BE2C (cell line): ENCODE measurements around the gene MMP25.

Experiments used
- DNase-seq: peaks from one replicate; pipeline ENCODE4 v3.0.0-alpha.2; 2020
- H3K27me3 ChIP-seq: fragments of 250-450 bp; sonication (Bioruptor Pico); 2 replicates; pipeline ENCODE4 v1.5.1; 2020; ENCODE audit warnings: mild to moderate bottlenecking
- H3K36me3 ChIP-seq: fragments of 250-450 bp; sonication (Bioruptor Pico); 2 replicates; pipeline ENCODE4 v1.5.1; 2020; ENCODE audit warnings: mild to moderate bottlenecking
- H3K4me1 ChIP-seq: fragments of 250-450 bp; sonication (Bioruptor Pico); 2 replicates; pipeline ENCODE4 v1.5.1; 2020
- H3K4me3 ChIP-seq: 2 replicates; pipeline ENCODE4 v1.5.1; 2011; ENCODE audit warnings: low read depth, low read length
- H3K9me3 ChIP-seq: fragments of 250-450 bp; sonication (Bioruptor Pico); 2 replicates; pipeline ENCODE4 v1.5.1; 2020
- TF ChIP-seq, protein P1 (sequence below): IDR thresholded peaks from 2 replicates; pipeline ENCODE4 v1.5.1; 2012; ENCODE audit warnings: mild to moderate bottlenecking, low read depth, low read length

The MMP25 gene

DNA sequence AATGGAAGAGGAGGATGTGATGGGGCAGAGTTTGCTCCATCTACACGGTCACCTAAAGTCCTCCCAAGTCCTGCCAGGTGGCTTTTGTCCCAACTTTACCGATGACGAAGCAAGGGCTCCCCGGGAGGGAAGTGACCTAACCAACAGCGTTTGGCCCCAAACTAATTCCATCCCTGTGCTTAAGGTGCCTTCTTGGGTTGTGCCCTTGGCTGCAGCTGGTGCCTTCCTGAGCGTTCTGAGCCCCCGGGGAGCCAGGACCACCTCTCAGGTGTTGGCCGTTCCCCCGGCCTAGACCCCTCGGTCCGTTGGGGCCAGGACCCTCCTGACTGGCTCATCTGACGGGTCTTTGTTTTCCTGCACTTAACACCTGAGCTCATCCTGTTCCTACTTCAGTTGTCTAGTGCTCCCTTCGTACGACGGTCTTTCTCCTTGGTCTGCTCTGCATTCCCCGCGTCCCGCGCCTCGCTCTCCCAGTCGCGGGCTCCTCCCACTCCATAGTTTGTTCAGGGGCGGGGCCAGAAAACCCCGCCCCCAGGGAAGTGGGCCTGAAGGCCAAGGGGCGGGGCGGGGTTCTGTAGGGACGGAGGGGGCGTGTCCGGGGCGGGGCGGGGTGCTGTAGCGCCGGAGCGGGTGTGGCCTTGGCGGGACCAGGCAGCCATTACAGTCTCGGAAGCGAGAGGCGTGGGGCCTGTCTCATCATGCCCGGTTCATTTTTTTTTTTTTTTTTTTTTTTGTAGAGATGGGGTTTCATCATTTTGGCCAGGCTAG is 53.6 kb downstream of the MMP25 start:
- no peak overlapping the region for H3K4me3 ChIP-seq
- peak; percentile 96 for DNase-seq

DNA sequence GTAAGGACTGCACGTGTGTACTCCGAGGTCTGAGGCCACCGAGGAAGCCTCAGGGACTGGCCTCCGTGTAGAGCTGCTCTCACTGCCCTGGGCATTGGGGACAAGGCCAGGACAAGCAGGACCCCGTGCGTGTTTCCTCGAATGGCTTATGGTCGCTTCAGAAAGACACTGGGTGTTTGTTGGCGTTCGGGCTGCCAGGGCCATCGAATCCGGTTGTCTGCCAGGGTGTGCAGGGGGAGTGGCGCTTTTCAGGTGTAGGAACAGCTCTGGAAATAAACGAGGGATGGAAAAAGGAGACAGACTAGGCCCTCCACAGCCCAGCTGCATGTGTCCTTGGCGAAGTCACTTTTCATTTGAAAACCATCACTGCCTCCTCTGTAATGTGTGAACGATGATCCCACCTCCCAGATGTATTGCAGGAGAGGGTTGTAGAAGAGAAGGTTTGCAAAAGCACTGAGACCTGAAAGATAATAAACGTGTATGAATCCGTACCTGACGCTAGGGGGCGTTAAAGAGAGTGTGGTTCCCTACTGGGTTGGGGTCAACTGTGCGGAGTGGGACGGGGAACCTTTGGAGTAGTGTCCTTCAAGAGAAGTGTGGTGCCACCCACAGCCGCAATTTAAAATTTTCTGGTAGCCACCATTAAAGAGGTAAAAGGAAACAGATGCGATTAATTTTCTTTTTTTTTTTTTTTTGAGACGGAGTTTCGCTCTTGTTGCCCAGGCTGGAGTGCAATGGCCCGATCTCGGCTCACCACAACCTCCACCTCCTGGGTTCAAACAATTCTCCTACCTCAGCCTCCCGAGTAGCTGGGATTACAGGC is 54.9 kb downstream of the MMP25 start:
- Histone ChIP-seq H3K4me1 (peaks cover 3% of the 10 kb centered on the region; the same call in 1 of the 2 replicates), H3K27me3 (no peaks in the 10 kb centered on the region), H3K9me3 (no peaks in the 10 kb centered on the region), H3K4me3 (no peak overlapping the region), H3K36me3 (no peaks in the 10 kb centered on the region)
- TF ChIP-seq, protein P1, sequence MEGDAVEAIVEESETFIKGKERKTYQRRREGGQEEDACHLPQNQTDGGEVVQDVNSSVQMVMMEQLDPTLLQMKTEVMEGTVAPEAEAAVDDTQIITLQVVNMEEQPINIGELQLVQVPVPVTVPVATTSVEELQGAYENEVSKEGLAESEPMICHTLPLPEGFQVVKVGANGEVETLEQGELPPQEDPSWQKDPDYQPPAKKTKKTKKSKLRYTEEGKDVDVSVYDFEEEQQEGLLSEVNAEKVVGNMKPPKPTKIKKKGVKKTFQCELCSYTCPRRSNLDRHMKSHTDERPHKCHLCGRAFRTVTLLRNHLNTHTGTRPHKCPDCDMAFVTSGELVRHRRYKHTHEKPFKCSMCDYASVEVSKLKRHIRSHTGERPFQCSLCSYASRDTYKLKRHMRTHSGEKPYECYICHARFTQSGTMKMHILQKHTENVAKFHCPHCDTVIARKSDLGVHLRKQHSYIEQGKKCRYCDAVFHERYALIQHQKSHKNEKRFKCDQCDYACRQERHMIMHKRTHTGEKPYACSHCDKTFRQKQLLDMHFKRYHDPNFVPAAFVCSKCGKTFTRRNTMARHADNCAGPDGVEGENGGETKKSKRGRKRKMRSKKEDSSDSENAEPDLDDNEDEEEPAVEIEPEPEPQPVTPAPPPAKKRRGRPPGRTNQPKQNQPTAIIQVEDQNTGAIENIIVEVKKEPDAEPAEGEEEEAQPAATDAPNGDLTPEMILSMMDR: peak; percentile 75
- peak; percentile 46 for DNase-seq

More for the DNA sequence above, 53.6 kb downstream of the MMP25 start:
- TF ChIP-seq, protein P1: no peak
- H3K9me3 ChIP-seq: no peaks in the 10 kb centered on the region
- peaks cover 3% of the 10 kb centered on the region; the same call in 1 of the 2 replicates for H3K4me1 ChIP-seq
- H3K27me3 ChIP-seq: no peaks in the 10 kb centered on the region; the same call in 1 of the 2 replicates
- no peaks in the 10 kb centered on the region for H3K36me3 ChIP-seq

DNA sequence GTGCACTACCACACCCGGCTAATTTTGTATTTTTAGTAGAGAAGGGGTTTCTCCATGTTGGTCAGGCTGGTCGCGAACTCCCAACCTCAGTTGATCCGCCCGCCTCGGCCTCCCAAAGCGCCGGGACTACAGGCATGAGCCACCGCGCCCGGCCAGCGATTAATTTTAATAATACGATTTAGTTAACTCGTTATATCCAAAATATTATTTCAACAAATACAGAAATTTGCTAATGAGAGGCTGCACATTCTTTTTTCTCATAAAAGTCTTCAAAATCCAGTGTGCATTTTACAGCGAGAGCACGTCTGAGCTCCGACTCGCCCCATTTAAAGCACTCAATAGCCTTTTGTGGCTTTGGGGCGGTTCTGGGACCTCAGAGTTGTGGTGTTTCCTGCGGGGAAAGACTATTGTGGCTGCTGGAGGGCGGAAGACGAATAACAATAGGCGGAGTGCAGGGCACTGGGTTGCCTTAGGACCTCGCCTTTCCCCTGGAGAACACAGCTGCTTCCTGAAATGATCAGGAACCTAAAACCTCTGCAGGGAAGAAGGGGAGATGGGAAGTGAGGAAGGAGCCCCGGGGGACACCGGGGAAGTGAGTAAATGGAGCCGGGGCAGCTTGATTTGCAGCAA is 55.6 kb downstream of the MMP25 start:
- DNase-seq: no peak

DNA sequence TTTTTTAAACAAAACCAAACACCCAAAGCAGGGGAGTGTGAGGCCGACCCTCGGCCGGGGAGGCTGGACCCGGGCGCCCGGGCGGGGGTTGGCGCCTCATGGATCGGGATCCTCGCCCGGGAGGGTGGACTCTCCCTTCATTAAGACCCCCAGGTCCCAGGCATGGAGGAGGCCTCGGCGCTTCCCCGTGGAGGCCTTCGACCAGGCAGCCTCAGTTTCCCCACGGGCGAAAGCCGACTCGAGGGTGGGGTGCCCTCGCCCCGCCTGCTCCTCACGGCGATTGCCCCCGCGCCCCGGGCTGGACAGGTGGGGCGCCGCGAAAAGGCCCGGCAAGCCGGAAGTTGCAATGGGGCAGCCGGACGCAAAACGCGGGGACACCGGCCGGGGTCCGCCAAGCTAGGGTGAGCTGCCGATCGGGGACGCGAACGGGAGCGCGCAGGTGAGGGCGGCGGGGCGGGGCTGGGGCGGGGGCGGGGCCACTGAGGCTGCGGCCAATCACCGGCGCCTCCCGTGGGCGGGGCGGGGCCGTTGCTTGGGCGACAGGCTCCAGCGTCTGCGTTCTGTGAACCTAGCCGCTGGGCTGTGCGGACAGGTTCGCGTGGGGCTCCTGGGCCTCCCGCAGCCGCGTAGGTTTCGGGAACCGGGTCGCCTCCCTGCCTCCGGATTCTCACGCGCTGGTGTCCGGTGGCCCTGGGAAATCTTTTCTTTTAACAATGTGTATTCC is 60.0 kb downstream of the MMP25 start:
- H3K9me3 ChIP-seq: no peaks in the 10 kb centered on the region
- peak overlapping the region; percentile 79 for H3K4me3 ChIP-seq
- DNase-seq: peak; percentile 95
- H3K4me1 ChIP-seq: no peaks in the 10 kb centered on the region
- TF ChIP-seq, protein P1: no peak
- no peaks in the 10 kb centered on the region for H3K27me3 ChIP-seq
- H3K36me3 ChIP-seq: no peaks in the 10 kb centered on the region

More for the DNA sequence above, 55.6 kb downstream of the MMP25 start:
- Histone ChIP-seq H3K9me3 (no peaks in the 10 kb centered on the region), H3K27me3 (no peaks in the 10 kb centered on the region), H3K4me1 (peaks cover 3% of the 10 kb centered on the region; the same call in 1 of the 2 replicates), H3K4me3 (no peak overlapping the region), H3K36me3 (no peaks in the 10 kb centered on the region)
- TF ChIP-seq, protein P1: no peak
